Activated CD4-positive, alpha-beta T cell treated with anti-CD3 and anti-CD28 coated beads, Interleukin-2, amount 50 U/mL, for 48 hours (primary cell): ENCODE data around the gene PARVG.
"Not testable (repeated sequence)": the region's sequence is repeated elsewhere in the genome, so short reads cannot be mapped to it uniquely, and the experiment has no call there.

Source experiments
- DNase-seq, 2 experiments: peaks; one replicate each; pipeline ENCODE4 v3.0.0-alpha.2; 2020

The PARVG gene

DNA sequence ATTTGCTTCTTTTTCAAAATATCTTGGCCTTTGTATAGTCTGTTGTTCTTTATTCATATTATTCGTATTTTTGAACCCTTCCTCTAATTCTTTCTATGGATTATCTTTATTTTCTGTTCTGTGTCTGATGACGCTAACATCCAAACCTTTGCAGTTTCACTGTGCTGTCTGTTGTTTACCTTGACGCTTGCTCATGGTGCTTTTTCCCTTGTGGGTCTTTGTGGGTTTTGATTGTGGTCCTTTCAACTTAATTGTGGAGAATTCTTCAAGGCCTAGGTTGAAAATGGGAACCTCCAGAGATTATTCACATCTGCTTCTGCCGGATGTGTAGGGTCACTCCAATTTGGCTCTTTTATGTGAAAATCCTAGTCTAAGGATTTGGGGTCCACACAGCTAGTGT, 34.6 kb downstream of the PARVG start:
- DNase-seq = no peak

GRCh38 chr22:44217346-44217745, 36.6 kb downstream of the PARVG start:
- no peak for DNase-seq

- DNase-seq = no peak
Observed at GRCh38 chr22:44218071-44218470, 37.3 kb downstream of the PARVG start.

DNA sequence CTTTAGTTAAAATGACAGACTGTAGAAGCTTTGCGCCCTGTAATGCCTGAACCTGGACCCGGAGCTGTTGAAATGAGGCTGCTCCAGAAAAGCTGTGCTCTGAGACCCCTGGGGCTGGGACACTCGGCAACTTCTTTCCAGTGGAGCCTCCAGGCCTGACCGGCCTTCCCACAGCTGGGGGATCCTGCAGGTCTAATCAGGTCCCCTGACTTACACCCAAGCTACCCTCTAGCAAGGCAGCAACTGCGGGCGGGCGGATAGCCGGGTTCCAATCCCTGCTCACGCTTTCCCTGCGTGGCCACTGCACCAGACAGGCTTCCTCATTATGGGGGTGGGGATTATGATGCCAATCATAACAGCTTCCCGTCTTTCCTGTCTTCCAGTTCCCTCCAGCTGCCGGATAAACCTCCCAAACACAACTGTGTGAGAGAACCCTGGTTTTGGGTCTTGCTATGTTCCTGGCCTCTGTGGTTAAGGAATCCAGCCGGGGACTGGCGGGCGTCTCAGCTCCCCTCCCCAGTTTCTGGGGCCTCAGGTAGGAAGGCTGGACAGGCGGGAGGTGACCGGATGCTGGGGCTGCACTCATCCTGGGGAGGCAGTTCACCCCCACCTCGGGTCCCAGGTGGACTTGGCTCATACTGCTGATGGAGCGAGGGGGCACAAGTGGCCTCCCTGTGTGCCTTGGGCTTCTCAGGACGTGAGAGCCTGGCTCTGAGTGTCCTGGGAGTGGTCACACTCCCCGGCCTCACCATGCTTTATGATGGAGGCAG, 38.6 kb downstream of the PARVG start:
- DNase-seq = no peak

DNA sequence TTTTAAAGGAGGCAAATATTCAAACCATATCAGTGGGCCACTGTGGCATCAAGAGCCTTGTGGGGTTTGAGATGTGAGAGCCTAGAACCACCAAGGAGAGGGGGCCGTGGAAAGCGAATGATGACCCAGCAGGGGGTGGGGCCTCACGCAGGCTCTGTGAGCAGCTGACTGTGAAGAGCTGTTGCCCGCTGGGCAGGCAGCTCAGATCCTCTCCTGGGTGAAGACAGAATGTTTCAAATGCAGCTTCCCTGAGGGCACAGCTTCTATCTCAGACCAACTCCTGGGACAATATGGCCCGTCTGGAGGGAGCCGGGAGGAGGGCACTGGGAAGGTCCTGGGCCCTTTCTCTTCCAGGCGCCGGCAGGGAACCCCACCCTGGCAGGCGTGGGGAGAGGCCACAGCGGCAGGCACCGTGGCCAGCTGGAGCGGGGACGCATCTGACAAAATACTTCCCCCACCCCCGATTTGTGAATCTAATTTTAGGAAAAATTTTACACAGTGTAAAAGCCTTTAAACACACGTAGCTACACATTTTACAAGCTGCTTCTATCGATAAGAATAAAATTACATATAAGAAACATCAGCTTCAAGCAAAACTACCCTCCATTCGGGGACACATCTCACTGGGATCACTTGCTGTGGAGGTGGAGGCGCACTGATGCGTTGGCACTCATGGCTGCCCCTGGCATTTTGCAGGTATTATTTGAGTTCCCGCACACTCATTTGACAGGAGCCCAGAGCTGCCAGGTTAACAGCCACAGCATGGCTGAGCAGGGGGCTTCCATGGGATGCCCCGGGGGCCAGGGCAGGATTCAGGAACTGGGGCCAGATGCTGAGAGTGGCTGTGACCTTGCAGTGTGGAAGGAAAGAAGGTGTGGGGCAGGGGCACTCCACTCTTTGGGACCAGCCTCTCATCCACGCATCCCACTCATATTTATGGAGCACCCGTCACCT, 40.3 kb downstream of the PARVG start:
- DNase-seq = no peak

GRCh38 chr22:44221710-44222475, 41.2 kb downstream of the PARVG start:
- DNase-seq = no peak

GRCh38 chr22:44224166-44224565, 43.4 kb downstream of the PARVG start:
- no peak for DNase-seq

GRCh38 chr22:44225091-44225689, 44.5 kb downstream of the PARVG start:
- no peak for DNase-seq

GRCh38 chr22:44225812-44226211, 45.1 kb downstream of the PARVG start:
- DNase-seq = no peak

GRCh38 chr22:44229331-44229730, 48.6 kb downstream of the PARVG start:
- DNase-seq = no peak

DNA sequence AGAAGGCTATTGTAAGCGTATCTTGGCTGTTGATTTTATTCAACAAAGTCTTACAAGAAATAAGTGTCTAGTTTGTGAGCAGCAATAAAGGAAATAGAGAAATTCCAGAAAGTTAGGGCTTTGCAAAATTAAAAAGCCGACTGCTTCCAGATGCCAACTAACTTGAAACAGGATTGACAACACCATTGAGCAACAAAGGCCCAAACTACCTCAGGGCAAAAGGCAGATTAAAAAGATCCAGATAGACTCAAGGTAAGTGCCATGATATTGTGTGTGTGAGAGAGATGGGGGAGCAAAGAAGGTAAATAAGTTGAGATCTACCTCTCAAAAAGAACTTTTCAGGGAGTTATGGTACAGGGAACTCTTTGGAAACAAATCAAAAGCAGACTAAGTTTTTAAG, 49.1 kb downstream of the PARVG start:
- DNase-seq = no peak

- DNase-seq = no peak
Observed at GRCh38 chr22:44231233-44231632, 50.5 kb downstream of the PARVG start.

DNA sequence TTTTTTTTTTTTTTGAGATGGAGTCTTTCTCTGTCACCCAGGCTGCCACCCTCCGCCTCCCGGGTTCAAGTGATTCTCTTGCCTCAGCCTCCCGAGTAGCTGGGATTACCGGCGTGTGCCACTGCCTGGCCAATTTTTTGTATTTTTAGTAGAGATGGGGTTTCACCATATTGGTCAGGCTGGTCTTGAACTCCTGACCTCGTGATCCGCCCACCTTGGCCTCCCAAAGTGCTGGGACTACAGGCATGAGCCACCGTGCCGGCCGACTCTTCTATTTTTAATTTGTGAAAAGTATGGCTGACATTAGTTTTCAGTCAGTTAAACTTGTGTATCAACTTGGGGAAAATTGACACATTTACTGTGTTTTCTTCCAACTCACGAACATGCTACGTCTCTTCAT, 53.6 kb downstream of the PARVG start:
- not testable (repeated sequence) for DNase-seq

DNA sequence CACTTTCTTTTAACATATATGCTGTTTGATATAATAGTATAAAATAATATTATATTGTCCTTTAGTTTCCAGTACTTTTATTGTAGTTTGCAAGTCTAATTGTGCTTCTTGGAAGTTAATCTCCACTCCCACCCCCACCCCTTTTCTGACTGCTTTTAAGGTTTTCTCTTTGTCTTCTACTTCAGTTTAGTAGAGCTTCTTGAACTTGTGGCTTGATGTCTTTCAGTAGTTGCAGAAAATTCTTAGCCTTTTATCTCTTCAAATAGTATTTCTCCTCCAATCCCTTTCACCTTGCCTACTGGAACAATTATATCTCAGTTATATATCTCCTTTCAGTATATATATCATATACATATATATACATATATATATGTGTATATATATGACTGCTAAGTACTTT, 56.6 kb downstream of the PARVG start:
- no peak for DNase-seq

DNA sequence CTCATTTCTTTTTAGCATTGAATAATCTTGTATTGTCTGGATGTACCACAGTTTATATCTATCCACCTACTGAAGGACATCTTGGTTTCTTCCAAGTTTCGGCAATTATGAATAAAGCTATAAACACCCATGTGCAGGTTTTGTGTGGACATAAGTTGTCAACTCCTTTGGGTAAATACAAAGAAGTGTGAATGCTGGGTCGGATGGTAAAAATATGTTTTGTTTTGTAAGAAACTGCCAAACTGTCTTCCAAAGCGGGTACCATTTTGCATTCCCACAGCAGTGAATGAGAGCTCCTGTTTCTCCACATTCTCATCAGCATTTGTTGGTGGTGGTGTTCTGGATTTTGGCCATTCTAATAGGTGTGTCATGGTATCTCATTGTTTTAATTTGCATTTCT, 60.4 kb downstream of the PARVG start:
- not testable (repeated sequence) for DNase-seq

GRCh38 chr22:44242946-44243724, 62.4 kb downstream of the PARVG start:
- DNase-seq = no peak

- no peak for DNase-seq
Observed at GRCh38 chr22:44243761-44244160, 63.0 kb downstream of the PARVG start.

- no peak for DNase-seq
Observed at GRCh38 chr22:44244265-44244822, 63.6 kb downstream of the PARVG start.

- no peak for DNase-seq
Observed at GRCh38 chr22:44245438-44245837, 64.7 kb downstream of the PARVG start.

GRCh38 chr22:44245867-44246266, 65.1 kb downstream of the PARVG start:
- no peak for DNase-seq

DNA sequence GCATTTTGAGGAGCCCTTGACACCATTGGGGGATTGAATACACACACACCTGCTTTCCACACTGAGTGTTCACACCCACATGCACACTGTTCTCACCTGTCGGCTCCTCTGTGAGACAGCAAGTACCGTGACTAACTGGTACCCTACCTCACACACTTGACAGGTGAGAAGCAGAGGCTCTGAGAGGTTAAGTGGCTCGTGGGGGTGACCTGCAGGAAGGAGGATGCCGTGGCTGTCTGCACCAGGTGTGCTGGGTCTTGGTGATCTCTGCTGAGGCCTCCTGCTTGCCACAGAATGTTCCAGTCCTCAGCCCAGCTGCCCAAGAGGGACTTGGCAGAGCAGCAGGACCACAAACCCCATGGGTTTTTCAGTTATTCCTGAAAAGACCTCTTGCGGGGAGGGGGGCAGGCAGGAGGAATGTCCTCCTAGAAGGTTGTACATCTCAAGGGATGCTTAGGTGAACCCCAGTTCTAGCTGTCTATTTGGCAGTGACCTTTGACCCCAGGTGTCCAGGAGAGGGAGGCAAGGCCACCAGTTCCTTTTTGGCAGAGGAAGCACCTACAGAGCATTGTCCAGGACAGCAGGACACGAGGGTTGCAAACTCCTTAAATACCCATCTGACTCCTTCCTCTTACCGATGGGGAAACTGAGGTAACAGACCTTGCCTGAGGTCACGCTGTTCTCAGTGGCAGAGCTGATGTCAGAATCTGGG, 66.0 kb downstream of the PARVG start:
- no peak for DNase-seq
